Dendritic cell treated with granulocyte-macrophage colony-stimulating factor and Interleukin-4, amounts not matched to agents 40 ng/mL and 50 ng/mL, for 4 days (primary cell): ENCODE results near the gene SDF4.
A peak's percentile ranks its signal among the peaks of the same experiment; 100 is the strongest.

ENCODE experiments used
- H3K27ac Mint-ChIP-seq: one replicate; pipeline ENCODE4 v1.8.0; 2022; ENCODE audit warnings: mild to moderate bottlenecking, mixed read lengths
- H3K27me3 Mint-ChIP-seq: one replicate; pipeline ENCODE4 v1.8.0; 2022; ENCODE audit warnings: mild to moderate bottlenecking, mixed read lengths
- H3K36me3 Mint-ChIP-seq: one replicate; pipeline ENCODE4 v1.8.0; 2022; ENCODE audit warnings: low read depth, mixed read lengths
- H3K4me1 Mint-ChIP-seq: one replicate; pipeline ENCODE4 v1.8.0; 2022; ENCODE audit warnings: low read depth, mixed read lengths
- H3K4me3 Mint-ChIP-seq: one replicate; pipeline ENCODE4 v1.8.0; 2022; ENCODE audit warnings: mild to moderate bottlenecking, moderate library complexity, mixed read lengths
- H3K9me3 Mint-ChIP-seq: one replicate; pipeline ENCODE4 v1.8.0; 2022; ENCODE audit warnings: mixed read lengths
- intact Hi-C: fragments of 100-400 bp; cut with micrococcal nuclease; formaldehyde crosslinking; loops from one replicate; pipeline ENCODE4 v1.15.0; 2022

Gene SDF4

GRCh38 chr1:1241588-1242219 lies 9.9 kb upstream of the SDF4 start:
- H3K36me3 Mint-ChIP-seq, result no peaks in the 10 kb centered on the region
- no peaks in the 10 kb centered on the region for H3K4me1 Mint-ChIP-seq
- H3K9me3 Mint-ChIP-seq, result no peaks in the 10 kb centered on the region
- H3K27me3 Mint-ChIP-seq, result peaks cover 48% of the 10 kb centered on the region
- H3K27ac Mint-ChIP-seq, result no peak overlapping the region
- H3K4me3 Mint-ChIP-seq, result no peak overlapping the region
- intact Hi-C loops, result no loop called here

- no peaks in the 10 kb centered on the region for H3K36me3 Mint-ChIP-seq
- peaks cover 45% of the 10 kb centered on the region for H3K27me3 Mint-ChIP-seq
- H3K4me3 Mint-ChIP-seq, result no peak overlapping the region
Measured at GRCh38 chr1:1240822-1241587, 9.2 kb upstream of the SDF4 start.

DNA sequence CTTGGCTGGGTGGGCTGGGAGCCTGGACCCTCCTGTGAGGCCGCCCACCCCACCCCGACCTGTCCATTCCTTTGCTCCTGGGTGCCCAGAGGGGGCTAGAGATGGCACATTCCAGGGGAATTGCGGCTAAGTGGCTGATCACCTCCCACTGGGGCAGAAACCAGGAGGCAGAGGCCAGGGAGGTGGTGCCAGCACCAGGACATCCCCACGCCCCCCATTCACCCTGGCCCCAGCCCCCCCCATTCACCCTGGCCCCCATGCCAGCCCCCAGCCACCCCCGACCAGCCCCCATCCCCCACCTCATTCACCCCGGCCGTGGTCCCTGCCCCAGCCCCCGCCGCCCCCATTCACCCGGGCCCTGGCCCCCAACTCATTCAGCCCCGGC lies 8.5 kb upstream of the SDF4 start:
- no peaks in the 10 kb centered on the region for H3K4me1 Mint-ChIP-seq
- H3K4me3 Mint-ChIP-seq, result no peak overlapping the region
- no peak overlapping the region for H3K27ac Mint-ChIP-seq
- peaks cover 39% of the 10 kb centered on the region for H3K27me3 Mint-ChIP-seq
- H3K36me3 Mint-ChIP-seq, result peaks cover under 1% of the 10 kb centered on the region
- H3K9me3 Mint-ChIP-seq, result no peaks in the 10 kb centered on the region
- intact Hi-C loops, result no loop called here

More at GRCh38 chr1:1240822-1241587, 9.2 kb upstream of the SDF4 start:
- H3K4me1 Mint-ChIP-seq, result no peaks in the 10 kb centered on the region
- no peaks in the 10 kb centered on the region for H3K9me3 Mint-ChIP-seq
- H3K27ac Mint-ChIP-seq, result no peak overlapping the region
- intact Hi-C loops, result no loop called here

GRCh38 chr1:1239614-1240347 lies 8.0 kb upstream of the SDF4 start:
- no peaks in the 10 kb centered on the region for H3K9me3 Mint-ChIP-seq
- intact Hi-C loops, result no loop called here
- no peak overlapping the region for H3K27ac Mint-ChIP-seq

DNA sequence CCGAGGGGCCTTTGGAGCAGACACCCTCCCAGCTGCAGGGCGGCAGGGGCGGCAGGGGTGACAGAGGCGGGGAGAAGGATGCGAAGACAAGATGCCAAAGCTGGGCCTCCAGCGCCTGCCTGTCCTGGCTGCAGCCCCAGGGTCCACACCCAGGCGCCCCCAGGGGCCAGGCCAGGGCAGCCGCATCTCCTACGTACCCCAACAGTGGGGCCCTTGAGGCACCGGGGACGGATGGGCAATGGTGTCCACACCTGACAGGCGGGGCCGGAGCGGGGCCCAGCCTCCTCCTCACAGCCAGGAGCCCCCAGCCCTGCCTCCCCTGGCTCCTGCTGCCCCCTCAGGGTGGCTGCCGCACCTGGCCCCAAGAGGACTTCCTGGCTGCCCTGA lies 7.4 kb upstream of the SDF4 start:
- Mint-ChIP-seq H3K27ac (no peak overlapping the region), H3K9me3 (no peaks in the 10 kb centered on the region), H3K4me1 (peaks cover 4% of the 10 kb centered on the region), H3K27me3 (peaks cover 37% of the 10 kb centered on the region), H3K4me3 (no peak overlapping the region), H3K36me3 (peaks cover 12% of the 10 kb centered on the region)
- intact Hi-C loops, result no loop called here

More at GRCh38 chr1:1239614-1240347, 8.0 kb upstream of the SDF4 start:
- H3K4me3 Mint-ChIP-seq, result no peak overlapping the region
- no peaks in the 10 kb centered on the region for H3K4me1 Mint-ChIP-seq
- peaks cover 7% of the 10 kb centered on the region for H3K36me3 Mint-ChIP-seq
- peaks cover 37% of the 10 kb centered on the region for H3K27me3 Mint-ChIP-seq

DNA sequence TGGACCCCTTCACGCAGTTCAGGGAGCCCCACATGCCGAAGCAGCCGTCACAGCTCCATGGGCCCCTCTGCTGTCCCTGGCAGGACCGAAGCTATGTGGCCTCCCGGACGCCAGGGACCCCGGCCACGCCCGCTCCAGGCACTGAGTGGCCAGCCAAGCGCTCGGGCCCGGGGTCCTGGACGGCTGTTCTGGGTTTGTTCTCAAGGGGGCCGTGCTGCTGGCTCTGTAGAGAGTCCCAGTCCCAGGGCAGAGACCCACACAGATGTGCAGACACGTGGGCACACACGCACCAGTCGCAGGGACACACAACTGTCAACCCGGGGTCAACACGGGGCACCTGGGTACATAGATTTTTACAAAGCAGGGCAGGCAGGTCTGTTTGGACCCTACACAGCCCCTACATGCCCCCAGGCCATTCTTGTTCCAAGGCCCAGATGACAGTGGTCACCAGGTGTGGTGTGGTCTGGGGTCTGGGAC lies 6.9 kb upstream of the SDF4 start:
- H3K9me3 Mint-ChIP-seq, result no peaks in the 10 kb centered on the region

DNA sequence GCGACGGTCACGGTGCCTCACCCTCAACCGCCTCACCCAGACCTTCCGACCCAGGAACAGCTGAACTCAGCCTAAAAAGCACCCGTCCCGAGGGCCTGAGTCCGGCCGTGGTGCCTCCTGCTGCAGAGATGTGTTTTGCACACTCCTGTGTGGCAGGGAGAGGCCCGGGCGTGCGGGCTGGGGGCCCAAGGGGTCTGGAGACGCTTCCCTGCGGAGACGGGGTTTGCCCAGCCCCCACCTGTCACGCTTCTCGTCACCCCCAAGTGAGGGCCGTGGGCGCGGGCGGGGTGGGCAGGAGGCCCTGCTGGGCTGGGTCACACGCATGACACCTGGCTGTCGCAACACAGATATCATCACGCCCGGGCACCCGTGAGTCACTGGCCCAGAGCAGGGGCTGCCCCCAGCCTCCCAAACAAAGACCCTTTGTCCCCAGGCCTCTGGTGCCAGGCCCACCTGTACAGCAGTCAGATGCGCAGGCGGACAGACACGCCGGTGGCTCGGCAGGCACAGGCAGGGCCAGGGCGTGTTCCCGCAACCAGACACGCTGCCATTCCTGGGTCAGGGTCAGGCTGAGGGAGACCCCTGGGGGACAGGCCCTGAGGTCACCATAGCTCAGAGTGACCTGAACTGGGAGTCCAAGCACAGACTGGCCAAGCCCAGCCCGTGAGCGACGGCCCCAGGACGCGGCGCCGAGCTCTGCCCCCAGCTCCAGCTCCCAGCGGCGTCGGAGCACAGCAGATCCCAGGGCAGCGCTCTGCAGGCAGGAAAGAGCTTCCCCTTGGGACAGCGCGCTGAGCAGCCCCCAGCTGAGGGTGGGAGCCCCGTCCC lies 6.3 kb upstream of the SDF4 start:
- Mint-ChIP-seq H3K27me3 (peaks cover 37% of the 10 kb centered on the region), H3K36me3 (peaks cover 23% of the 10 kb centered on the region), H3K9me3 (no peaks in the 10 kb centered on the region), H3K4me1 (peaks cover 15% of the 10 kb centered on the region), H3K4me3 (no peak overlapping the region), H3K27ac (no peak overlapping the region)
- intact Hi-C loops, result no loop called here

More for the DNA sequence above, 6.9 kb upstream of the SDF4 start:
- intact Hi-C loops, result no loop called here
- Mint-ChIP-seq H3K36me3 (peaks cover 17% of the 10 kb centered on the region), H3K4me3 (no peak overlapping the region), H3K4me1 (peaks cover 9% of the 10 kb centered on the region), H3K27me3 (peaks cover 37% of the 10 kb centered on the region), H3K27ac (no peak overlapping the region)

DNA sequence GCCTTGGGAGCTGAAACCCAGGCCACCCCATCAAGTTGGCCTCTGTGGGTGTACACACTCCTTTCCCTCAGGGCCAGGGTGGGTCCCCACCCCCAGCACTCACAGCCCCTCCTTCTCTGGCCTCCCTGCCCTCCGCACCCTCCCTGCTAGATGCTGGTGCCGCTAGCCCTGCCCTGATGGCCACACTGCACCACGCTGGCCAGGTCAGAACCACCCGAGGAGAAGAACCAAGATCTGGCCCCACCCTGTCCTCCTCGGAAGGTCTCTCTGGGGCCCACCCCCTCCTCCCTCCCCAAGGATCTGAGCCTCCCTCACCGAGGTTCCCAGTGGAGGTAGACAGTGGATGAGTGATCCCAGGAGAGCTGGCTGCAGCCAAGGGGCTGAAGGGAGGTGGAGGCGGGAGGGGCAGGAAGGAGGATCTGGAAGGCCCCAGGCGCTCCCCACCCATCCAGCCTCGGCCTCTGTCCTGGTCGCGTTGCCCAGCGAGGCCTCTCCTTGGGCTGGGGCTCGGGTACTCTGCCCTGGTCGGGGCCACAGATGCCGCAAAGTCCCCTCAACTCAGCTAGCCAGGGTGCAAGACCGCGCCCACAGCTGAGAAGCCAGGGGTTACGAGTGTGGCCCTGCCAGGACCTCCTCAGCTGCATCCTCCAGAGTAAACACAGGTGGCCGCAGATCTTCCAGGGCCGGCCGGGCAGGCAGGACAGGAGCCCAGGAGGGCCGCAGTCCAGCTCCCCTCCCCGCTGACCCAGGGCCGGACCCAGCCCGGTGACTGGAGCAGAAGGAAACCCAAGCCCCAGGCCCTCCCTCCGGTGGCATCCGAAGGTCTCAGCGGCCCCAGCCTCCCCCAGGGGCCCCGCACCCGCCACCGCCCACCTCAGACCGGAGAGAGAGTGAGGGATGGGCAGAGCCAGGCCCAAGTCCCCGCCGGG lies 5.4 kb upstream of the SDF4 start:
- intact Hi-C loops, result no loop called here
- peaks cover 19% of the 10 kb centered on the region for H3K4me1 Mint-ChIP-seq
- H3K36me3 Mint-ChIP-seq, result peaks cover 23% of the 10 kb centered on the region
- no peak overlapping the region for H3K4me3 Mint-ChIP-seq
- no peaks in the 10 kb centered on the region for H3K9me3 Mint-ChIP-seq
- H3K27me3 Mint-ChIP-seq, result peaks cover 37% of the 10 kb centered on the region
- no peak overlapping the region for H3K27ac Mint-ChIP-seq

DNA sequence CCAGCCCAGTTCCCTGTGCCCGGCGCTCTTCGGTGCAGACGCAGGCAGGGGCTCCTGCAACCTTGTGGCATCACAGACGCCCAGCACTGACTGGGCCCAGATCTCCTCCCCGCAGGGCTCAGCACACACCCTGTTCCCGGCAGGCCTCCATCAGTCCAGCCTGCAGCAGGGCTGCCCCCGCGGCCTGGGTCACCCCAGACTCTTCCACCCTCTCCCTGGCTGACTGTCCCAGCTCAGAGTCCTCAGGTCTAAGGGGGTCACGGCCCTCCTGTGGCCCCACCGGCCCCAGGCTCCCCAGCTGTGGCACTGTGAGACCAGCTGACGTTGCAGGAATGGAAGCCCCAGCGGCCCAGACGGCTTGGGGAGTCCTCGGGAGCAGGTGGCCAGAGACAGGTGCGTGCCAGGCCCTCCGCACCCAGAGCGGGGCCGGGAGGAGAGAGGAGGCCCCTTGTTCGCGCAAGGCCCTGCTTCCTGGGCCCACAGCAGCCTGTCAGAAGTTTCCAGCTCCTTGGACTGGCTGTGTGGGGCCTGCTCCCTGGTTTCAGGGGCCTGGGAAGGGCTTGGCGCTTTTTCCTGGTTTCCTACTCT lies 4.5 kb upstream of the SDF4 start:
- Mint-ChIP-seq H3K4me3 (no peak overlapping the region), H3K4me1 (peaks cover 19% of the 10 kb centered on the region), H3K27me3 (peaks cover 35% of the 10 kb centered on the region), H3K9me3 (no peaks in the 10 kb centered on the region), H3K27ac (no peak overlapping the region), H3K36me3 (peaks cover 26% of the 10 kb centered on the region)
- intact Hi-C loops, result no loop called here

GRCh38 chr1:1235016-1235744 lies 3.4 kb upstream of the SDF4 start:
- Mint-ChIP-seq H3K9me3 (no peaks in the 10 kb centered on the region), H3K36me3 (peaks cover 32% of the 10 kb centered on the region), H3K27ac (no peak overlapping the region), H3K27me3 (peaks cover 29% of the 10 kb centered on the region), H3K4me1 (peaks cover 27% of the 10 kb centered on the region), H3K4me3 (no peak overlapping the region)
- intact Hi-C loops, result no loop called here

- Mint-ChIP-seq H3K9me3 (no peaks in the 10 kb centered on the region), H3K4me3 (no peak overlapping the region), H3K36me3 (peaks cover 41% of the 10 kb centered on the region), H3K27ac (no peak overlapping the region), H3K27me3 (peaks cover 21% of the 10 kb centered on the region), H3K4me1 (peaks cover 36% of the 10 kb centered on the region)
- intact Hi-C loops, result no loop called here
Measured at GRCh38 chr1:1234180-1234808, 2.5 kb upstream of the SDF4 start.

- H3K36me3 Mint-ChIP-seq, result peaks cover 49% of the 10 kb centered on the region
Measured at GRCh38 chr1:1233567-1233892, 1.7 kb upstream of the SDF4 start.

More at GRCh38 chr1:1233567-1233892, 1.7 kb upstream of the SDF4 start:
- Mint-ChIP-seq H3K4me1 (peaks cover 37% of the 10 kb centered on the region), H3K4me3 (peak overlapping the region; percentile 42), H3K9me3 (no peaks in the 10 kb centered on the region), H3K27ac (no peak overlapping the region), H3K27me3 (peaks cover 16% of the 10 kb centered on the region)
- intact Hi-C loops, result no loop called here
